HG03045 (cell line): ENCODE results near the gene TCF7.
A peak's percentile ranks its signal among the peaks of the same experiment; 100 is the strongest.

ENCODE experiments used
- ATAC-seq: cut with Tn5 transposase; IDR thresholded peaks from one replicate; pipeline ENCODE4 v1.9.1; 2021; ENCODE audit warnings: mild to moderate bottlenecking, moderate library complexity; ENCODE audit not compliant: unreplicated experiment

TCF7 gene

GRCh38 chr5:134088994-134089560 is 25.4 kb upstream of the TCF7 start:
- ATAC-seq = no peak

DNA sequence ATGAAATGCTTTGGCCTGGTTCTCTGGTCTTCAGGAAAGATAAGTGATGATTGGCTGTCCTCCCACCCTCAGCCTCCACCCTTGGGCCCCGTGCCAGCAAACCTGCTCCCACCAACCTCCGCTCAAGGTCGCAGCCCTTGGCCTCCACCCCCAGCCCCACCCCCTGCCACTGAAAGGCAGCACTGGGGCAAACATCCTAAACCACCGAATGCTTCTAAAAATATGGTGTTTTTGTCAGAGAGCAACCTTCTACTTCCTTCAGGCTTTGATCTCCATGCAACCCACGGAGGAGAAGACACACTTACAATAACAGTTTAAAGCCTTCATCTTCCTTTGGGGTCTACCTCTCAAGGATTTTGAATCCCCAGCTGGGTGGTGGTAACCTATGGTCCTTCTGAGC is 24.0 kb upstream of the TCF7 start:
- ATAC-seq = no peak

DNA sequence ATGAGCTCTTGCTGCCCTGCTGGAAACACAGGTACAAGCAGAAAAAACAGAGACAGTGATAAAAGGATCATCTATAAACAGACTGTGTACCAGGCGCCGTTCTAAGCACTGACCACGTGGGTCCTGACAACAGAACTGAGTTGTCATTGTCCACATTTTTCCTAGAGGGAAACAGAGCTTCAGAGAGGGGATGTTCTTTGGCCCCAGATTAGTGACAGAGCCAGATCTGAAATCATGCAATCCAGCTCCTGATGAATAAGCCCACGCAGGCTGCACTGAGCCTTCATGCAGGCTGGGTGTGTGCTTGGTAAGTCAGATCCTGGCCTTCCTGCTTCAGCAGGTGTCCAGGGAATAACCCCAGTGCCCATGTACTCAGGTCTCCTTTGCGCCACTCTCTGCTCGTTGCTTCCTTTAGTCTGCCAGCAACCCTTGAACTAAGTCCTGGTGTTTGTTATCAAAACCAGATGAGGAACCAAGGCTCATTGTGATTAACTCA is 22.8 kb upstream of the TCF7 start:
- ATAC-seq = no peak

DNA sequence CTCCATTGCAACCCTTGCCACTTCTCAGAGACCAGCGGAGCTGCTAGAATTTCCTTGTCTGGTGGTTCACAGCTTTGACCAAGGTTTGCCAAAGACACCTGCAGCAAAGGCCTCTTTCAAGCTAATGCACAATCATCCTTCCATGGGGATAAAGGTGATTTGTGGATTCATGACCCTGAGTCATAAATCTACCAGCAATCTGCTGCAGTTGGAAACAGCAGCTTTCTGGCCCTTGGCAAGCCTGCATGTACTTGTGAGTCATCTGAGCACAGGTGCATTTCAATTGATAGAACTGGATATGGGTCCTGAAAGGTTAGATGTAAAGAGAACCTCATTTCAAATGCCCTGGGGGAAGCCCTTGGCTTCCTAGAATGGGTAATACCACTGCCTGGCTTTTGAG is 21.6 kb upstream of the TCF7 start:
- no peak for ATAC-seq

- ATAC-seq = no peak
These were observed 21.1 kb upstream of the TCF7 start for GRCh38 chr5:134093351-134093750.

DNA sequence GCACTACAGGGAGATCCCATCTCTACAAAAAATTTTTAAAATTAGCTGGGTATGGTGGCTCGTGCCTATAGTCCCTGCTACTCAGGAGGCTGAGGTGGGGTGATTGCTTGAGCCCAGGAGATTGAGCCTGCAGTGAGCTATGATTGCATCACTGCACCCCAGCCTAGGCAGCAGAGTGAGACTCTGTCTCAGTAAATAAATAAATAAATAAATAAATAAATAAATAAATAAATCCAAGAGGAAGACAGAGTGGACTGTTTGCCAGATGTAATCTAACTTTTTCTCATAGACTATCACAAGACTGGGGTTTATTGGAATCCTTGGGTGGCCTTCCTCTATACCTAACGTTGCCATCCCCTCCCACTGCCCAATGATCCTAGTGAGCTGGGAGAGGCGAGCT is 19.2 kb upstream of the TCF7 start:
- no peak for ATAC-seq

DNA sequence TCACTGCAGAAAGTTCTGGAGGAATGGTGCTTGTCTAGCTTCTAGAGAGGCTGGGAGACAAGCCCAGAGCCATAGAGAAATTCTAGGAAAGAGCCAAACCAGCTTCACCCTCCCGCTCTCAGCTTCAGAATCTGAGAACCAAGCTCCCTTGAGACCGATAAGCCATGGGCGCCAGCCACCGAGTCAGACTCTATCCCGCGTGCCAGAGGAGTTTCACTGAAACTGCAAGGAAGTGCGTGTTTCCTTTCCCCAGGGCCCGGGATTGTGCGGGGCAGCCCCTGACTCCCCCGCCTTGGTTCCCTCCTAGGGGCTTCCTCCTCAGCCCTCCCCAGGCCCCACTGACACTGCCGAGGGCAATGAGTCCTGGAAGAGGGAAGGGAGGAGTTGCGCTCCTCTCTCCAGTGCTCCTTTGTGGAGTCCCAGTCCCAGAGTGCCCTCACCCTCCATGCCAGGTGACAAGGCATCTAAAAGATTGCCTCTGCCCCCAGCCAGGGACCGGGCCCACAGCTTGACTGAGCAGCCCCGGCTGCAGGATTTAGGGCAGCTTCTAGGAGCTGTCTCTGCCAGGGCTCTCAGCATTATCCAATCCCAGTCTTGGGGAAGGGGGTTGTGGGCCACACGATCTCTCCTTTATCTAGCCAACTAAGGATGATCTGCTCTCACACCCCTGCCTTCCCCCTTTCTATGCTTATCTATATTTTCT is 18.4 kb upstream of the TCF7 start:
- ATAC-seq = no peak

DNA sequence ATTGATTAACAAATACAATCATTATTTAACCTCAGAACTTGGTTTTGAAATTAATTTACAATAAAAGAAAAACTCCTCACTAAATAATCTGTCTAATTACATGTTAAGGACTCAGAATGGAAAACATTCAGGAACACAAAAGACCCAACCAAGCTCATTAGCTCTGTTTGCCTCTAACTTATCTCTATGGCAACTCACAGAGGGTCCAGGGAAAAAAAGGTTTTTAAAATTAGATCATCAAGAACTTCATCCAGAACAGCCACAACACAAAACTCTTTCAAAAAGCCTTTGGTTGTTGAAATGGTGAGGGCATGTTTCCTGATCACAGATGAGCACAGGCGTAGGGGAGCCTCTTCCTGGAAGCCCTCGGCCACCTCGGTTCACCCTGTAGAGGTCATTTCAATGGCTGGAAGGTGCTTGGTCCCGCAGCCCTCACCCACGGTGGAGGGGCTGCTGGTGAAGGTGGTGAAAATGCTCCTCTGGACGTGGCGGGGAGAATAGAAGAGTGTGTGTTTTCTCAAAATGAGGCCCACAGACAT is 17.2 kb upstream of the TCF7 start:
- ATAC-seq = no peak

- ATAC-seq = no peak
These were observed 15.8 kb upstream of the TCF7 start for GRCh38 chr5:134098690-134099089.

- no peak for ATAC-seq
These were observed 15.1 kb upstream of the TCF7 start for GRCh38 chr5:134099288-134099872.

- no peak for ATAC-seq
These were observed 14.6 kb upstream of the TCF7 start for GRCh38 chr5:134099939-134100282.

DNA sequence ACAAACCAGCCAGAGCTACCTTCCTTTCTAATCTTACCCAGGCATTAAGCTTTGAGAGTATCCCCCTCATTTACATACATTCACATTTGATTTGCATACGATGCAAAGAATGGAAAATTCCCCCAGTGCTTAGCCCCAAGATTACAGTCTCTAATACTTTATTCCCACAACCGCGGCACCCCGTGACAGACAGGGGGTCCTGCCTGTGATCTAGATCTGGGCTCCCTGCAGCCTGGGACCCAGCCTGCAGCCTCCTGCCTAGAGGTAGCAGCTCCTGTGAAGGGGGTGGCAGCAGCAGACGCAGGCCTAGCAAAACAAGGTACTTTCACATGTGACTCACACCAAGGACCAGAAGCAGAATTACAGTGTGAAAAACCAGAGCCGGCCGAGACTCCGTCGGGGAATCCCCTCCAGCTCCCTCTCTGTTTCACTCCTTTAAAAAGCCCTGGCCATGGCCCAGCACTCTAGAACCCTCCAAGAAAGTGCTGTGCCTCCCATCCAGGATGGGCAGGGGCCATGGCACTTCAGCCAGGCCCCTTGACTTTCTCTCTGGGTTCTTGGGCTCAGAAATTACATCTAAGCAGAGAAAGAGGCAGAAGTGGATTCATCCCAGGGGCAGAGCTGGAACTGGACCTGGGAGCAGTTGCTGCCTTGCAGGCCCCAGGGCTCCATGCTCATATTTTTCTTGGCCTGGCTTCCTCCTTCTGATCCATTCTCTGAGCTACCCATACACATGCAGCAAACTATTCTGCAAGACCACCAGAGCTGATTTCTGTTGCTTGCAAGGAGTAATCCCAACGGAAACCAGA is 14.0 kb upstream of the TCF7 start:
- ATAC-seq = peak; percentile 83

GRCh38 chr5:134101686-134102439 is 12.6 kb upstream of the TCF7 start:
- no peak for ATAC-seq

GRCh38 chr5:134103397-134103796 is 11.1 kb upstream of the TCF7 start:
- no peak for ATAC-seq

DNA sequence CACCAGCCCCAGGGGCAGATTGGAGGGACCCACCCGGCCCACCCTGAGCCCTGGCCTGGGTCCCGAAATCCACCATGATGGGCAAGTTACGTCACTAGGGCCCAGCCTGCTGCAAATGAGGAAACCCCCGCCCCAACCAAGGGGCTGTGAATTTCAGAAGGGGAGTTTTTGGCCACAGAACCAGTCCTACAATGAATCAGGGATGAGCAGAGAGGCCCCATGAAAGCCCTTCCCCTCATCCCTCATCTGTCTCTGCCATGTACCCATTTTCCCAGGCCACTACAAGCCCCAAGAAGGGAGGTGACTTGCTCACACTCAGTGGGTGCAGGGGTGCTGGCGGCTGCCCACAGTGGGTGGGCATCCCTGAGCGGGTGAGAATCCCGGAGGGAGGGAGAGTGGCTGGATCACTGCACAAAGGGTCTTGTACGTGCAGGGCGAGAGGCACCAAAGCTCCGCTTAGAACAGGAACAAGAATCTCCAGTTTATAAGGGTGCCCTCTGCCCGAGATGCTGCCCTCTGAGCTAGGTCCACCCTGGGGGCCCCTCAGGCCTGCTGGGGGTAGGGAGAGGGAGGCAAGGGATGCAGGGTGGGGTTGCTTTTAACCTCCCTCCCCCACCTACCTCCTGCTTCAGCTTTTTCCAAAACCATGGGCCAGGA is 10.4 kb upstream of the TCF7 start:
- ATAC-seq = no peak

DNA sequence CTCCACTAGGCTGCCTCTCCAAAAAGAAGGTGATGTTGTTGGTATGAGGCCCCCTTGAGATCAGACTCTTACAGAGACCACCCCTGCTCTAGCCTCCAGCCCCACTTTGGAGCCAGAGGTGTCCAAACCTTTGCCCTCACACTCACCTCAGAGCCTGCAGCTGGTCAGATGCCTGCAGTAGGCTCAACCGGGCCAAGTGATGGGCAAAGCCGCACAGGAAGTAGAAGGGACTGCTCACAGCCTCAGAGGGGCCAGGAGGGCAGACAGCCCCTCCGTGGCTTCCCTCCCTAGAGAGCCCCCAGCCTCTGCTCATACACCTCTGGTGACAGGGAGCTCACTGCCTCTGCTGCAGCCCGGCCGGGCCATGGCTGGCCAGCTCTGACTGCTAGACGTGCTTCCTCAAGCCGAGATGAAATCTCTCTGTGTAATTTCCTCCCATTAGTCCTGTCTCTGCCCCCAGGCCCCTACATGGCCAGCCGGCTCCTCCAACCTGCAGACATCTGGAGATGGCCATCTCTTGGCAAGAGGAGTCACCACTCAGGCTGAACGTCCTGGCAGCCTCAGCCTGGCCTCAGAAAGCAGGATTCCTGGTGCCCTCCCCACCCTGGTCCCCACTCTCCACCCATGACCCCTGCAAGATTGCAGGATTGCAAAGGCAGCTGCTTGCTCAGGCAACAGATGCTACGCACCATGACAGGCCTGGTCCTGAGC is 7.3 kb upstream of the TCF7 start:
- ATAC-seq = no peak

DNA sequence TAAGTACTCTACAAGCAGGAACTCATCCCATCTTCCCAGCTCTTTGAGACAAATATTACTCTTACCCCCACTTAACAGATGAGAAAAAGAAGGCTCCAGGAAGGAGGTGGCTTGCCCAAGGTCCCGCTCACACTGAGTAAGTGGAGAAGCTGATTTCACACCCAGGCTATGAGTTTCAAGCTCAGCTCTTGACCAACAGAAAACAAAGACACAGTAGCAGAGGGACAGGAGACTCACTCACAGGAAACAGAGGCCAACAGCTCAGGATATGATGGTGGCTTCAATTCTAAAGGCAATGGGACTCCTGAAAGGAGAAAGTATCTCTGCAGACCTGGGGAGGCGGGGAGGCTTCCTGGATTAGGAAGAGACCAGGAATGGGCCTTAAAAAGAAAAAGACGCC is 6.7 kb upstream of the TCF7 start:
- no peak for ATAC-seq

DNA sequence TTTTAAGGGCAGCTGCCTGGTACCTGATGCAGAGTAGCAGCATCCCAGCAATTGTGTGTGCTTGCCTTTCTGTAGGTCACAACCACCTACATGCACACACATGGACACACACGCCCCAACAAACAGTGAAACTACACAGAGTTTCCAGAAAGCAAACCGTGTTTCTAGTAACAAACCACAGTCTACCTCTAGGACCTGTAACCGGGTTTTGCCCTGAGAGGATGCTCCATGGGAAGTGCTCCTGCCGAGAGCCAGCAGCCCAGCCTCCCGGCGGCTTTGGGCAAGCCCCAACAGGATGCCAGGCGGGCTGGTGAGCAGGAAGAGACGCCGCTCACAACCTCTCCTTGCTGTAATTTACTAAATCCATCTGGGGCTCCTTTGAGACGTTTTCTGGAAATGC is 4.1 kb upstream of the TCF7 start:
- no peak for ATAC-seq

- no peak for ATAC-seq
These were observed 2.5 kb upstream of the TCF7 start for GRCh38 chr5:134111741-134112647.
